ENCODE results near the gene SLAIN2. TPM values are rescaled to one million over a fixed set of nuclear protein-coding genes. Genes with fewer than 3 reads are reported as not detected.
A peak's percentile ranks its signal among the peaks of the same experiment; 100 is the strongest.

The SLAIN2 gene
- polyA plus RNA-seq, 2 donors, result 17.9 to 41.5 TPM

- no peak overlapping the region for H3K27ac ChIP-seq (ENCODE audit: low read depth in 2 of 2, low read length in 1 of 2)
- H3K27me3 ChIP-seq (ENCODE audit: control insufficient read depth in 1 of 2, insufficient read depth in 2 of 2, low read length in 2 of 2), result no peaks in the 10 kb centered on the region
- H3K36me3 ChIP-seq (ENCODE audit: control insufficient read depth in 2 of 2, insufficient read depth in 2 of 2, low read length in 1 of 2), result no peaks in the 10 kb centered on the region
- H3K4me3 ChIP-seq (ENCODE audit: low read depth in 1 of 2, low read length in 2 of 2), result no peak overlapping the region
- no peaks in the 10 kb centered on the region for H3K4me1 ChIP-seq (ENCODE audit: control insufficient read depth in 2 of 2, insufficient read depth in 2 of 2, low read length in 1 of 2)
- H3K9me3 ChIP-seq (ENCODE audit: control insufficient read depth in 2 of 2, insufficient read depth in 1 of 2, low read depth in 1 of 2, low read length in 1 of 2), result no peaks in the 10 kb centered on the region
- 82 to 89% methylated on average over 4 of the region's 4 CpGs for WGBS, 2 donors
Measured at GRCh38 chr4:48409203-48409602, 67.9 kb downstream of the SLAIN2 start.

GRCh38 chr4:48410812-48411211 is 69.5 kb downstream of the SLAIN2 start:
- Histone ChIP-seq H3K9me3 (ENCODE audit: control insufficient read depth in 2 of 2, insufficient read depth in 1 of 2, low read depth in 1 of 2, low read length in 1 of 2) (no peaks in the 10 kb centered on the region), H3K27ac (ENCODE audit: low read depth in 2 of 2, low read length in 1 of 2) (no peak overlapping the region), H3K36me3 (ENCODE audit: control insufficient read depth in 2 of 2, insufficient read depth in 2 of 2, low read length in 1 of 2) (no peaks in the 10 kb centered on the region), H3K4me3 (ENCODE audit: low read depth in 1 of 2, low read length in 2 of 2) (no peak overlapping the region), H3K27me3 (ENCODE audit: control insufficient read depth in 1 of 2, insufficient read depth in 2 of 2, low read length in 2 of 2) (no peaks in the 10 kb centered on the region), H3K4me1 (ENCODE audit: control insufficient read depth in 2 of 2, insufficient read depth in 2 of 2, low read length in 1 of 2) (no peaks in the 10 kb centered on the region)
- 81 to 87% methylated on average over 7 of the region's 7 CpGs for WGBS, 2 donors

GRCh38 chr4:48420144-48420543 is 78.8 kb downstream of the SLAIN2 start:
- 85 to 92% methylated on average over 6 of the region's 6 CpGs for WGBS, 2 donors
- H3K36me3 ChIP-seq (ENCODE audit: control insufficient read depth in 2 of 2, insufficient read depth in 2 of 2, low read length in 1 of 2), result peaks cover 6 to 11% of the 10 kb centered on the region in 2 donors

GRCh38 chr4:48421101-48421500 is 79.8 kb downstream of the SLAIN2 start:
- Histone ChIP-seq H3K27ac (ENCODE audit: low read depth in 2 of 2, low read length in 1 of 2) (no peak overlapping the region), H3K36me3 (ENCODE audit: control insufficient read depth in 2 of 2, insufficient read depth in 2 of 2, low read length in 1 of 2) (peaks cover 6 to 11% of the 10 kb centered on the region in 2 donors), H3K27me3 (ENCODE audit: control insufficient read depth in 1 of 2, insufficient read depth in 2 of 2, low read length in 2 of 2) (no peaks in the 10 kb centered on the region), H3K4me3 (ENCODE audit: low read depth in 1 of 2, low read length in 2 of 2) (no peak overlapping the region), H3K9me3 (ENCODE audit: control insufficient read depth in 2 of 2, insufficient read depth in 1 of 2, low read depth in 1 of 2, low read length in 1 of 2) (no peaks in the 10 kb centered on the region), H3K4me1 (ENCODE audit: control insufficient read depth in 2 of 2, insufficient read depth in 2 of 2, low read length in 1 of 2) (no peaks in the 10 kb centered on the region)
- 100% methylated on average over 2 of the region's 2 CpGs for WGBS, 2 donors

More at GRCh38 chr4:48420144-48420543, 78.8 kb downstream of the SLAIN2 start:
- H3K27me3 ChIP-seq (ENCODE audit: control insufficient read depth in 1 of 2, insufficient read depth in 2 of 2, low read length in 2 of 2), result no peaks in the 10 kb centered on the region
- H3K4me1 ChIP-seq (ENCODE audit: control insufficient read depth in 2 of 2, insufficient read depth in 2 of 2, low read length in 1 of 2), result no peaks in the 10 kb centered on the region
- no peaks in the 10 kb centered on the region for H3K9me3 ChIP-seq (ENCODE audit: control insufficient read depth in 2 of 2, insufficient read depth in 1 of 2, low read depth in 1 of 2, low read length in 1 of 2)
- H3K4me3 ChIP-seq (ENCODE audit: low read depth in 1 of 2, low read length in 2 of 2), result no peak overlapping the region
- peak overlapping the region in 1 of 2 donors; percentile 4 for H3K27ac ChIP-seq (ENCODE audit: low read depth in 2 of 2, low read length in 1 of 2)

- H3K4me1 ChIP-seq (ENCODE audit: control insufficient read depth in 2 of 2, insufficient read depth in 2 of 2, low read length in 1 of 2), result no peaks in the 10 kb centered on the region
- 88 to 91% methylated on average over 2 of the region's 2 CpGs for WGBS, 2 donors
- no peak overlapping the region for H3K4me3 ChIP-seq (ENCODE audit: low read depth in 1 of 2, low read length in 2 of 2)
- no peaks in the 10 kb centered on the region for H3K36me3 ChIP-seq (ENCODE audit: control insufficient read depth in 2 of 2, insufficient read depth in 2 of 2, low read length in 1 of 2)
- no peaks in the 10 kb centered on the region for H3K9me3 ChIP-seq (ENCODE audit: control insufficient read depth in 2 of 2, insufficient read depth in 1 of 2, low read depth in 1 of 2, low read length in 1 of 2)
- H3K27me3 ChIP-seq (ENCODE audit: control insufficient read depth in 1 of 2, insufficient read depth in 2 of 2, low read length in 2 of 2), result no peaks in the 10 kb centered on the region
- H3K27ac ChIP-seq (ENCODE audit: low read depth in 2 of 2, low read length in 1 of 2), result no peak overlapping the region
Measured at GRCh38 chr4:48428926-48429325, 87.6 kb downstream of the SLAIN2 start.

- 37 to 47% methylated on average over 1 of the region's 1 CpG for WGBS, 2 donors
- no peak overlapping the region for H3K27ac ChIP-seq (ENCODE audit: low read depth in 2 of 2, low read length in 1 of 2)
Measured at GRCh38 chr4:48429709-48430474, 88.6 kb downstream of the SLAIN2 start.

GRCh38 chr4:48431401-48431800 is 90.1 kb downstream of the SLAIN2 start:
- no peaks in the 10 kb centered on the region for H3K27me3 ChIP-seq (ENCODE audit: control insufficient read depth in 1 of 2, insufficient read depth in 2 of 2, low read length in 2 of 2)
- no peaks in the 10 kb centered on the region for H3K36me3 ChIP-seq (ENCODE audit: control insufficient read depth in 2 of 2, insufficient read depth in 2 of 2, low read length in 1 of 2)
- WGBS, 2 donors, result 75% methylated on average over 2 of the region's 2 CpGs

More at GRCh38 chr4:48429709-48430474, 88.6 kb downstream of the SLAIN2 start:
- Histone ChIP-seq H3K4me3 (ENCODE audit: low read depth in 1 of 2, low read length in 2 of 2) (no peak overlapping the region), H3K36me3 (ENCODE audit: control insufficient read depth in 2 of 2, insufficient read depth in 2 of 2, low read length in 1 of 2) (no peaks in the 10 kb centered on the region), H3K9me3 (ENCODE audit: control insufficient read depth in 2 of 2, insufficient read depth in 1 of 2, low read depth in 1 of 2, low read length in 1 of 2) (no peaks in the 10 kb centered on the region), H3K27me3 (ENCODE audit: control insufficient read depth in 1 of 2, insufficient read depth in 2 of 2, low read length in 2 of 2) (no peaks in the 10 kb centered on the region), H3K4me1 (ENCODE audit: control insufficient read depth in 2 of 2, insufficient read depth in 2 of 2, low read length in 1 of 2) (no peaks in the 10 kb centered on the region)

GRCh38 chr4:48432017-48432416 is 90.7 kb downstream of the SLAIN2 start:
- Histone ChIP-seq H3K9me3 (ENCODE audit: control insufficient read depth in 2 of 2, insufficient read depth in 1 of 2, low read depth in 1 of 2, low read length in 1 of 2) (no peaks in the 10 kb centered on the region), H3K36me3 (ENCODE audit: control insufficient read depth in 2 of 2, insufficient read depth in 2 of 2, low read length in 1 of 2) (no peaks in the 10 kb centered on the region), H3K4me1 (ENCODE audit: control insufficient read depth in 2 of 2, insufficient read depth in 2 of 2, low read length in 1 of 2) (no peaks in the 10 kb centered on the region), H3K27me3 (ENCODE audit: control insufficient read depth in 1 of 2, insufficient read depth in 2 of 2, low read length in 2 of 2) (no peaks in the 10 kb centered on the region), H3K27ac (ENCODE audit: low read depth in 2 of 2, low read length in 1 of 2) (no peak overlapping the region), H3K4me3 (ENCODE audit: low read depth in 1 of 2, low read length in 2 of 2) (no peak overlapping the region)
- 57 to 63% methylated on average over 4 of the region's 4 CpGs for WGBS, 2 donors

More at GRCh38 chr4:48431401-48431800, 90.1 kb downstream of the SLAIN2 start:
- H3K9me3 ChIP-seq (ENCODE audit: control insufficient read depth in 2 of 2, insufficient read depth in 1 of 2, low read depth in 1 of 2, low read length in 1 of 2), result no peaks in the 10 kb centered on the region
- no peak overlapping the region for H3K4me3 ChIP-seq (ENCODE audit: low read depth in 1 of 2, low read length in 2 of 2)
- no peak overlapping the region for H3K27ac ChIP-seq (ENCODE audit: low read depth in 2 of 2, low read length in 1 of 2)
- no peaks in the 10 kb centered on the region for H3K4me1 ChIP-seq (ENCODE audit: control insufficient read depth in 2 of 2, insufficient read depth in 2 of 2, low read length in 1 of 2)

- Histone ChIP-seq H3K36me3 (ENCODE audit: control insufficient read depth in 2 of 2, insufficient read depth in 2 of 2, low read length in 1 of 2) (no peaks in the 10 kb centered on the region), H3K9me3 (ENCODE audit: control insufficient read depth in 2 of 2, insufficient read depth in 1 of 2, low read depth in 1 of 2, low read length in 1 of 2) (no peaks in the 10 kb centered on the region)
- WGBS, 2 donors, result 80 to 90% methylated on average over 1 of the region's 1 CpG
Measured at GRCh38 chr4:48436318-48436717, 95.0 kb downstream of the SLAIN2 start.

GRCh38 chr4:48439988-48440387 is 98.7 kb downstream of the SLAIN2 start:
- H3K4me1 ChIP-seq (ENCODE audit: control insufficient read depth in 2 of 2, insufficient read depth in 2 of 2, low read length in 1 of 2), result no peaks in the 10 kb centered on the region
- WGBS, 2 donors, result 65 to 66% methylated on average over 2 of the region's 2 CpGs
- H3K4me3 ChIP-seq (ENCODE audit: low read depth in 1 of 2, low read length in 2 of 2), result no peak overlapping the region
- no peak overlapping the region for H3K27ac ChIP-seq (ENCODE audit: low read depth in 2 of 2, low read length in 1 of 2)
- no peaks in the 10 kb centered on the region for H3K27me3 ChIP-seq (ENCODE audit: control insufficient read depth in 1 of 2, insufficient read depth in 2 of 2, low read length in 2 of 2)
- no peaks in the 10 kb centered on the region for H3K9me3 ChIP-seq (ENCODE audit: control insufficient read depth in 2 of 2, insufficient read depth in 1 of 2, low read depth in 1 of 2, low read length in 1 of 2)
- H3K36me3 ChIP-seq (ENCODE audit: control insufficient read depth in 2 of 2, insufficient read depth in 2 of 2, low read length in 1 of 2), result no peaks in the 10 kb centered on the region

More at GRCh38 chr4:48436318-48436717, 95.0 kb downstream of the SLAIN2 start:
- no peak overlapping the region for H3K27ac ChIP-seq (ENCODE audit: low read depth in 2 of 2, low read length in 1 of 2)
- no peaks in the 10 kb centered on the region for H3K4me1 ChIP-seq (ENCODE audit: control insufficient read depth in 2 of 2, insufficient read depth in 2 of 2, low read length in 1 of 2)
- no peak overlapping the region for H3K4me3 ChIP-seq (ENCODE audit: low read depth in 1 of 2, low read length in 2 of 2)
- no peaks in the 10 kb centered on the region for H3K27me3 ChIP-seq (ENCODE audit: control insufficient read depth in 1 of 2, insufficient read depth in 2 of 2, low read length in 2 of 2)
